ENCODE measurements around the gene RNF181. TPM values are rescaled to one million over a fixed set of nuclear protein-coding genes. Genes with fewer than 3 reads are reported as not detected.
A peak's percentile ranks its signal among the peaks of the same experiment; 100 is the strongest.
"Not testable (repeated sequence)": the region's sequence is repeated elsewhere in the genome, so short reads cannot be mapped to it uniquely, and the experiment has no call there.

The RNF181 gene
- total RNA-seq, 2 donors from 2014 or later = 86.0 to 106 TPM

- DNase-seq = no peak
- intact Hi-C loops (cut with DNase I) = no loop called here
- Histone ChIP-seq H3K36me3 (no peaks in the 10 kb centered on the region), H3K9ac (ENCODE audit: low read depth in 2 of 2, low read length in 2 of 2) (no peak overlapping the region), H3K9me3 (no peaks in the 10 kb centered on the region), H3K27me3 (no peaks in the 10 kb centered on the region), H3K27ac (no peak overlapping the region), H3K4me1 (peaks cover 8% of the 10 kb centered on the region), H3K4me3 (no peak overlapping the region)
- no peak for TF ChIP-seq CTCF (IDR thresholded peaks at IDR 0.05)
Observed at GRCh38 chr2:85588645-85589044, 6.9 kb upstream of the RNF181 start.

- Histone ChIP-seq H3K9ac (ENCODE audit: low read depth in 2 of 2, low read length in 2 of 2) (no peak overlapping the region), H3K4me3 (no peak overlapping the region), H3K9me3 (no peaks in the 10 kb centered on the region), H3K4me1 (peaks cover 8% of the 10 kb centered on the region), H3K36me3 (no peaks in the 10 kb centered on the region), H3K27ac (no peak overlapping the region), H3K27me3 (no peaks in the 10 kb centered on the region)
- intact Hi-C loops (cut with DNase I) = no loop called here
- no peak for TF ChIP-seq CTCF (IDR thresholded peaks at IDR 0.05)
- DNase-seq = no peak
Observed at GRCh38 chr2:85589181-85589580, 6.4 kb upstream of the RNF181 start.

- no peak for TF ChIP-seq CTCF (IDR thresholded peaks at IDR 0.05)
- Histone ChIP-seq H3K4me3 (no peak overlapping the region), H3K36me3 (no peaks in the 10 kb centered on the region), H3K9ac (ENCODE audit: low read depth in 2 of 2, low read length in 2 of 2) (no peak overlapping the region), H3K27me3 (no peaks in the 10 kb centered on the region), H3K9me3 (no peaks in the 10 kb centered on the region), H3K4me1 (peaks cover 3% of the 10 kb centered on the region), H3K27ac (peak overlapping the region; percentile 48)
- no peak for DNase-seq
- intact Hi-C loops (cut with DNase I) = no loop called here
Observed at GRCh38 chr2:85589982-85590791, 5.4 kb upstream of the RNF181 start.

GRCh38 chr2:85590950-85591349, 4.6 kb upstream of the RNF181 start:
- Histone ChIP-seq H3K36me3 (no peaks in the 10 kb centered on the region), H3K27me3 (no peaks in the 10 kb centered on the region), H3K27ac (peak overlapping the region; percentile 48), H3K4me3 (no peak overlapping the region), H3K9ac (ENCODE audit: low read depth in 2 of 2, low read length in 2 of 2) (no peak overlapping the region), H3K9me3 (no peaks in the 10 kb centered on the region), H3K4me1 (no peaks in the 10 kb centered on the region)
- DNase-seq = no peak
- TF ChIP-seq CTCF (IDR thresholded peaks at IDR 0.05) = no peak
- intact Hi-C loops (cut with DNase I) = no loop called here

GRCh38 chr2:85591563-85591962, 4.0 kb upstream of the RNF181 start:
- H3K9me3 ChIP-seq = no peaks in the 10 kb centered on the region
- H3K4me3 ChIP-seq = no peak overlapping the region
- no peak for TF ChIP-seq CTCF (IDR thresholded peaks at IDR 0.05)
- H3K36me3 ChIP-seq = no peaks in the 10 kb centered on the region
- H3K4me1 ChIP-seq = peaks cover 4% of the 10 kb centered on the region
- intact Hi-C loops (cut with DNase I) = no loop called here
- no peak for DNase-seq
- H3K27ac ChIP-seq = no peak overlapping the region
- H3K27me3 ChIP-seq = no peaks in the 10 kb centered on the region
- peak overlapping the region in 1 of 2 donors; percentile 30 for H3K9ac ChIP-seq (ENCODE audit: low read depth in 2 of 2, low read length in 2 of 2)

- H3K36me3 ChIP-seq; H3K4me1 ChIP-seq; H3K9me3 ChIP-seq; H3K27me3 ChIP-seq; intact Hi-C loops (cut with DNase I); H3K27ac ChIP-seq; H3K9ac ChIP-seq (ENCODE audit: low read depth in 2 of 2, low read length in 2 of 2); H3K4me3 ChIP-seq; DNase-seq: not testable (repeated sequence)
Observed at GRCh38 chr2:85592299-85592698, 3.2 kb upstream of the RNF181 start.
